ENCODE data around the gene CAMK1D. TPM values are rescaled to one million over a fixed set of nuclear protein-coding genes. Genes with fewer than 3 reads are reported as not detected.
"Not testable (repeated sequence)": the region's sequence is repeated elsewhere in the genome, so short reads cannot be mapped to it uniquely, and the experiment has no call there.

CAMK1D gene
- polyA plus RNA-seq, 1 of the 3 experiments (the other 2 are of a cell fraction): 4.1 TPM

DNA sequence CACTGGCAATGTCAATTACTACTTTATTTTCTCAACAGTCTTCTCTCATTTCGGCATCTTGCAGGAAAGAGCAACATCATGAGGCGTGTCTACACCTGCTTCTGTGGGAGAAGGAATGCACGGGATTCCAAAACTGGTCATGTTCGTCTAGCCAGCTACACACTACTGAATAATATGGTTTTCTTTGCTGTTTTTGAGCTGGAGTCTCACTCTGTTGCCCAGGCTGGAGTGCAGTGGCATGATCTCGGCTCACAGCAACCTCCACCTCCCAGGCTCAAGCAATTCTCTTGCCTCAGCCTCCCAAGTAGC is 376.2 kb downstream of the CAMK1D start:
- H3K4me2 ChIP-seq; H4K20me1 ChIP-seq (ENCODE audit: insufficient read depth); H3K9me2 ChIP-seq; H3K79me2 ChIP-seq (ENCODE audit: insufficient read depth); H3K9me3 ChIP-seq; H3K27me3 ChIP-seq (ENCODE audit: insufficient read depth); H2AFZ ChIP-seq (ENCODE audit: low read depth); H3K9ac ChIP-seq; POLR2A ChIA-PET; H3F3A ChIP-seq (replicated peaks; ENCODE audit: insufficient read depth); DNase-seq; H3K36me3 ChIP-seq (replicated peaks in 1 of 2; ENCODE audit: control insufficient read depth in 1 of 2, insufficient read depth in 2 of 2, low read length in 1 of 2); H3K27ac ChIP-seq (ENCODE audit: low read depth in 2 of 2, low read length in 1 of 2); H3K4me3 ChIP-seq (ENCODE audit: low read depth in 2 of 2, low read length in 1 of 2): not testable (repeated sequence)
- CTCF ChIA-PET: interaction anchor here (0.9 to 1.4 kb wide), 5 partner anchors 15 to 461 kb away, joined by 3 to 5 read pairs (median 3); no protein-coding TSS in a partner anchor
- peaks cover 5 to 10% of the 10 kb centered on the region in 2 experiments; a peak in 3 of 4 replicates for H3K4me1 ChIP-seq (ENCODE audit: control insufficient read depth in 1 of 2, insufficient read depth in 2 of 2, low read depth in 1 of 2, low read length in 1 of 2)
- 93% methylated on average over 5 of the region's 5 CpGs for WGBS (ENCODE audit: low lambda C conversion rate)

DNA sequence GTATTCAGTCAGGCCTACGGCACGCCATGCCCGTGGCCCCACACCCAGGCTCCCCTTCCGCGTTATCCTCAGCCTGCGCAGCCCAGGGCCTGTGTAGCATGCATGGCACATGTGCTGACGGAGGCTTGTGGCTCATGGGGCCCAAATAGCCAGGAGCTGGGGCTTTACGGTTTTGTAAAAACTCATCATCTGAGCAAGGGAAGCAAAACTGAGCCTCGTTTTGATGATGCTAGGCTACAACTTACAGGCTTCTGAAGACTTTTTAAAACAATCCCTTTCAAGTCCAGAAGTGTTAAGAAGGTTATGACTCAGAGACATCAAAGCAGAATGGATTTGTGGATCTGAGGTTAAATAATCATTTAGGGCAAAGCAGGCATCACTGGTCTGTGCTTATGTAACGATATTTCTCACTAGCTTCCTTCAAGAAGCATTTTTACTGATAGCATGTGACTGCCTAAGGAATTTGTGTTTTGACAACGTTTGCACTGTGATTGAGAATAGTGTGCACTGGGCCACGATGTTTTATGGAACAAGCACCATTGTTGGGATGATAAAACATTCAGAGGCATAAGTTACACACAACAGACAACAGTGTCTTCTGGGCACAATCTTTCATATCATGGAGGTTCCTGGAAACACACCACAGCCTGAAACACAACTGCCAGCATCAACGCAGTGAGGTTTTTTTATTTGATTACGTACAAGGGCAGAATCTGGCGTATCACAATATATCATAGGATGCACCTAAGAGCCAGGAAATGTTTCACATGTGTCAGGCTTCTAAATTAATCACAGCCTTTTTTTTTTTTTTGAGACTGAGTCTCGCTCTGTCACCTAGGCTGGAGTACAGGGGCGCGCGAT is 377.9 kb downstream of the CAMK1D start:
- TF ChIP-seq FOXJ3 (CRISPR knock-in tag; IDR thresholded peaks at IDR 0.05): no peak
- DNase-seq: no peak
- CTCF ChIA-PET: interaction anchor here (1.3 to 2.9 kb wide), 3 partner anchors 17 to 348 kb away, joined by 4 to 12 read pairs (median 9); no protein-coding TSS in a partner anchor

DNA sequence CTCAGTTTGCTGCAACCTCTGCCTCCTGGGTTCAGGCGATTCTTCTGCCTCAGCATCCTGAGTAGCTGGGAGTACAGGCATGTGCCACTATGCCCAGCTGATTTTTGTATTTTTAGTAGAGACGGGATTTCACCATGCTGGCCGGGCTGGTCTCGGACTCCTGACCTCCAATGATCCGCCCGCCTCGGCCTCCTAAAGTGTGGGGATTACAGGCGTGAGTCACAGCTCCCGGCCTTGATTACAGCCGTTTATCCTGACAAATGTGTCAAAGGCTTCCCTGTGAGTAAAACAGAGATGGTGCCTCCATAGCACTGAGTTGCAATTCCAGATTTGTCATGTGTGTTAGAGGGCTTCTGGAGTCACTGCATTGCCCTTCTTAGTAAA is 378.5 kb downstream of the CAMK1D start:
- Histone ChIP-seq H3K9me2 (no peaks in the 10 kb centered on the region), H3K79me2 (ENCODE audit: insufficient read depth) (no peaks in the 10 kb centered on the region), H3K27ac (ENCODE audit: low read depth in 2 of 2, low read length in 1 of 2) (no peak overlapping the region), H3K4me1 (ENCODE audit: control insufficient read depth in 1 of 2, insufficient read depth in 2 of 2, low read depth in 1 of 2, low read length in 1 of 2) (peaks cover 0 to 9% of the 10 kb centered on the region in 2 experiments; a peak in 1 of 4 replicates), H3K4me2 (no peak overlapping the region), H4K20me1 (ENCODE audit: insufficient read depth) (no peaks in the 10 kb centered on the region), H3F3A (replicated peaks; ENCODE audit: insufficient read depth) (no peaks in the 10 kb centered on the region), H3K36me3 (replicated peaks in 1 of 2; ENCODE audit: control insufficient read depth in 1 of 2, insufficient read depth in 2 of 2, low read length in 1 of 2) (no peaks in the 10 kb centered on the region), H3K27me3 (ENCODE audit: insufficient read depth) (no peaks in the 10 kb centered on the region), H3K4me3 (ENCODE audit: low read depth in 2 of 2, low read length in 1 of 2) (no peak overlapping the region), H2AFZ (ENCODE audit: low read depth) (no peak overlapping the region), H3K9me3 (no peaks in the 10 kb centered on the region), H3K9ac (no peak overlapping the region)
- DNase-seq: no peak
- 88% methylated on average over 10 of the region's 10 CpGs for WGBS (ENCODE audit: low lambda C conversion rate)
- TF ChIP-seq FOXM1 (IDR thresholded peaks at IDR 0.05; ENCODE audit: low read depth): no peak
- TF ChIP-seq EZH2phosphoT487 (IDR thresholded peaks at IDR 0.05; ENCODE audit: borderline replicate concordance, low read depth): no peak
- no peak for TF ChIP-seq SMC3 (IDR thresholded peaks at IDR 0.05; ENCODE audit: low read depth, low read length)
- no peak for TF ChIP-seq RCOR1 (IDR thresholded peaks at IDR 0.05; ENCODE audit: low read length)
- no peak for TF ChIP-seq MXI1 (IDR thresholded peaks at IDR 0.05; ENCODE audit: low read depth, low read length)
- no peak for TF ChIP-seq NFIC (IDR thresholded peaks at IDR 0.05; ENCODE audit: borderline replicate concordance)
- no peak for TF ChIP-seq RFX5 (IDR thresholded peaks at IDR 0.05; ENCODE audit: low read length)
- ChIA-PET POLR2A (no interaction called here), CTCF (interaction anchor here (1.3 to 2.9 kb wide), 2 partner anchors 20 to 347 kb away, joined by 4 to 9 read pairs; no protein-coding TSS in a partner anchor)

More for the DNA sequence above, 377.9 kb downstream of the CAMK1D start:
- Histone ChIP-seq H2AFZ (ENCODE audit: low read depth) (no peak overlapping the region), H3K4me2 (no peak overlapping the region), H3K36me3 (replicated peaks in 1 of 2; ENCODE audit: control insufficient read depth in 1 of 2, insufficient read depth in 2 of 2, low read length in 1 of 2) (no peaks in the 10 kb centered on the region), H3K9me2 (no peaks in the 10 kb centered on the region), H3K4me1 (ENCODE audit: control insufficient read depth in 1 of 2, insufficient read depth in 2 of 2, low read depth in 1 of 2, low read length in 1 of 2) (peaks cover 0 to 10% of the 10 kb centered on the region in 2 experiments; a peak in 1 of 4 replicates), H3F3A (replicated peaks; ENCODE audit: insufficient read depth) (no peaks in the 10 kb centered on the region), H3K27me3 (ENCODE audit: insufficient read depth) (no peaks in the 10 kb centered on the region), H3K9ac (no peak overlapping the region), H3K4me3 (ENCODE audit: low read depth in 2 of 2, low read length in 1 of 2) (no peak overlapping the region), H3K27ac (ENCODE audit: low read depth in 2 of 2, low read length in 1 of 2) (no peak overlapping the region), H4K20me1 (ENCODE audit: insufficient read depth) (no peaks in the 10 kb centered on the region), H3K79me2 (ENCODE audit: insufficient read depth) (no peaks in the 10 kb centered on the region), H3K9me3 (no peaks in the 10 kb centered on the region)
- POLR2A ChIA-PET: no interaction called here
- 91% methylated on average over 19 of the region's 19 CpGs for WGBS (ENCODE audit: low lambda C conversion rate)

Measured in SK-N-SH (cell line).